Measurements from ENCODE around the gene MAGEA4.
"Not testable (repeated sequence)": the region's sequence is repeated elsewhere in the genome, so short reads cannot be mapped to it uniquely, and the experiment has no call there.

MAGEA4 gene

DNA sequence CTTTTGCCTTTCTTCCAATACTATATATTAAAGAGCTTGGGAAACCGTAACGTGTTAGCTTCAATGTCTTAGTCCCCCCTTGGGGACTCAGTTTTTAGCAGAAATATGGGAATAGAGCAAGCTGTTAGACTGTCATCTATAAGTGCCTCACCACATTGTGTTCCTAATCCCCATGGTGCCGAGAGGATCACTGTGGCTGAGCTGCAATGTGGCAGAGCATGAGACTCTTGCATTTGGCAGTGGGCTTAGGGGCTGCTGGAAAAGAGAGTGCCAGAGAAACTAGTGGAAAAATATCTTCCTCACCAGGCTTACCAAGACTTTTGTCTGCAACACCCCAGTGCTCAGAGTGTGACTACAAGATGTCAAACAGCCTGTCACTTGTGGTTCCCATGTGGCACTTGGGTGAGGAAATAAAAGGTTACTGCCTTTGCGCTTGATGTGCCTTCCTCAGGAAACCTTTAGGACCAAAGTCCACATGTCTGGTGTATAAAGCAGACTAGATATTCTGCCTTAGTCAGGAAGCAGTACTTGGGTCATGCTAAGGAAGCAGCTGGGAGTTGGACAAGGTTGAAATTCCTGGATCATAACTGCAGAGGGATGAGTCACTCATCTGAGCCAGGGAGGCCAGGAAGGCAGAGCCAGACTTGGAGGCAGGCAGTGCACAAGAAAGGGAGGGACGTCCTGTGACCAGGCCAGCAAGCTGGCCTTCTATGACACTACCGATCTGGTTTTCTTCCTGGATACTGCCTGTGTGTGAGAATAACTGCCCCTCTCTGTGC, 9.7 kb upstream of the MAGEA4 start:
- no peak overlapping the region for H3K4me3 ChIP-seq (ENCODE audit: low read depth, low read length)
- DNase-seq (ENCODE audit: low read depth): no peak
- TF ChIP-seq POLR2A (IDR thresholded peaks at IDR 0.05; ENCODE audit: extremely low read depth, insufficient read length) (no peak), MAX (IDR thresholded peaks at IDR 0.05; ENCODE audit: low read depth, low read length) (no peak), MYC (IDR thresholded peaks at IDR 0.05; ENCODE audit: low read depth, low read length) (no peak)
- TF ChIP-seq, protein P1, sequence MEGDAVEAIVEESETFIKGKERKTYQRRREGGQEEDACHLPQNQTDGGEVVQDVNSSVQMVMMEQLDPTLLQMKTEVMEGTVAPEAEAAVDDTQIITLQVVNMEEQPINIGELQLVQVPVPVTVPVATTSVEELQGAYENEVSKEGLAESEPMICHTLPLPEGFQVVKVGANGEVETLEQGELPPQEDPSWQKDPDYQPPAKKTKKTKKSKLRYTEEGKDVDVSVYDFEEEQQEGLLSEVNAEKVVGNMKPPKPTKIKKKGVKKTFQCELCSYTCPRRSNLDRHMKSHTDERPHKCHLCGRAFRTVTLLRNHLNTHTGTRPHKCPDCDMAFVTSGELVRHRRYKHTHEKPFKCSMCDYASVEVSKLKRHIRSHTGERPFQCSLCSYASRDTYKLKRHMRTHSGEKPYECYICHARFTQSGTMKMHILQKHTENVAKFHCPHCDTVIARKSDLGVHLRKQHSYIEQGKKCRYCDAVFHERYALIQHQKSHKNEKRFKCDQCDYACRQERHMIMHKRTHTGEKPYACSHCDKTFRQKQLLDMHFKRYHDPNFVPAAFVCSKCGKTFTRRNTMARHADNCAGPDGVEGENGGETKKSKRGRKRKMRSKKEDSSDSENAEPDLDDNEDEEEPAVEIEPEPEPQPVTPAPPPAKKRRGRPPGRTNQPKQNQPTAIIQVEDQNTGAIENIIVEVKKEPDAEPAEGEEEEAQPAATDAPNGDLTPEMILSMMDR (IDR thresholded peaks at IDR 0.05; ENCODE audit: low read depth, low read length): no peak

DNA sequence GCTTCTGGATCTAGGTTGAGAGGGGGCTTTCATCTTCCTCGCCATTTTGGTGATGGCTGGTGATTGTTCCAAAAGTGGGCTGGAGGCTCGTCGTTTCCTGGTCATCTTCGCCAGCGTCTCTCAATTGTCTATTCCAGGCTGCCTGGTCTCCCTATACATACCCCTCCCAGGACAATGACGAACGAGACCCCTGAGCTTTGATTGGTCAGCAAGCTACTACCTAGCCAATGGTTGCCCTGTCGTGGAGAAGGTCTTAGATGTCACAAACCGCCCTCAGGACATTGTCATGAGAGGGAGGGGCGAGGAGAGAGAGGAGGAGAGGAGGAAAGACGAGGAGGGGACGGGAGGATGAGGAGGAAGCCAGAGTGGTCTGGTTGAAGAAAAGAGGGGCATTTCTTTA, 7.7 kb upstream of the MAGEA4 start:
- DNase-seq (ENCODE audit: low read depth): no peak
- TF ChIP-seq, protein P1 (IDR thresholded peaks at IDR 0.05; ENCODE audit: low read depth, low read length): no peak
- no peak for TF ChIP-seq POLR2A (IDR thresholded peaks at IDR 0.05; ENCODE audit: extremely low read depth, insufficient read length)
- no peak for TF ChIP-seq MYC (IDR thresholded peaks at IDR 0.05; ENCODE audit: low read depth, low read length)
- TF ChIP-seq MAX (IDR thresholded peaks at IDR 0.05; ENCODE audit: low read depth, low read length): no peak
- no peak overlapping the region for H3K4me3 ChIP-seq (ENCODE audit: low read depth, low read length)

DNA sequence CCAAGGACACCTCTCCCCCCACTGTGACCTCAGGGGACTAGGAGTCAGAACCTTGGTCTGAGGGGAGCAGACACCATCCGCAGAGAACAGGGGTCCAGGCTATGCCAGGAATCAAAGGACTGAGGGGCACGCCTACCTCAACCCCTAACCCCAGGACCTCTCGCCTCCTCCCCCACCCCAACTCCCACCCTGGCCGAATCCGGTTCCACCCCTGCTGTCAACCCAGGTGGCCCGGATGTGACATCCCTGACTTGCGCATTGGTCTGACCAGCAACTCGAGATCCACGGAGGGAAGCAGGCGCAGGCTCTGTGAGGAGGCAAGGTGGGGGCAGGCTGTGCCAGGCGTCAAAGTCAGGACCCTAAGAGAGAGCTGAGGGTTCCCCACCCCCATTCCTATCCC, 468 bp upstream of the MAGEA4 start:
- TF ChIP-seq MYC (IDR thresholded peaks at IDR 0.05; ENCODE audit: low read depth, low read length): no peak
- no peak for TF ChIP-seq POLR2A (IDR thresholded peaks at IDR 0.05; ENCODE audit: extremely low read depth, insufficient read length)
- TF ChIP-seq, protein P1 (IDR thresholded peaks at IDR 0.05; ENCODE audit: low read depth, low read length): no peak
- no peak for TF ChIP-seq MAX (IDR thresholded peaks at IDR 0.05; ENCODE audit: low read depth, low read length)
- no peak overlapping the region for H3K4me3 ChIP-seq (ENCODE audit: low read depth, low read length)
- no peak for DNase-seq (ENCODE audit: low read depth)

- DNase-seq (ENCODE audit: low read depth); H3K4me3 ChIP-seq (ENCODE audit: low read depth, low read length): not testable (repeated sequence)
These were observed 6.0 kb downstream of the MAGEA4 start for GRCh38 chrX:151918736-151919135.

GRCh38 chrX:151919610-151920009, 6.9 kb downstream of the MAGEA4 start:
- no peak for DNase-seq (ENCODE audit: low read depth)
- H3K4me3 ChIP-seq (ENCODE audit: low read depth, low read length): no peak overlapping the region
- TF ChIP-seq MYC (IDR thresholded peaks at IDR 0.05; ENCODE audit: low read depth, low read length) (no peak), POLR2A (IDR thresholded peaks at IDR 0.05; ENCODE audit: extremely low read depth, insufficient read length) (no peak), MAX (IDR thresholded peaks at IDR 0.05; ENCODE audit: low read depth, low read length) (no peak)
- TF ChIP-seq, protein P1 (IDR thresholded peaks at IDR 0.05; ENCODE audit: low read depth, low read length): no peak

- DNase-seq (ENCODE audit: low read depth): no peak
- H3K4me3 ChIP-seq (ENCODE audit: low read depth, low read length): no peak overlapping the region
- TF ChIP-seq MYC (IDR thresholded peaks at IDR 0.05; ENCODE audit: low read depth, low read length): no peak
These were observed 7.4 kb downstream of the MAGEA4 start for GRCh38 chrX:151920101-151920500.

GRCh38 chrX:151920530-151920929, 7.8 kb downstream of the MAGEA4 start:
- DNase-seq (ENCODE audit: low read depth): no peak
- TF ChIP-seq MYC (IDR thresholded peaks at IDR 0.05; ENCODE audit: low read depth, low read length): no peak
- H3K4me3 ChIP-seq (ENCODE audit: low read depth, low read length): no peak overlapping the region

All from NB4 (cell line).